Measurements from ENCODE around the gene VPS11. TPM values are rescaled to one million over a fixed set of nuclear protein-coding genes. Genes with fewer than 3 reads are reported as not detected.

VPS11 gene
- total RNA-seq, 1 experiment from 2014 or later: 18.6 TPM

- WGBS (ENCODE audit: extremely low coverage, insufficient read length, low lambda C conversion rate): no CpG with 5 or more reads among the region's 3 CpGs
These were observed 32.8 kb upstream of the VPS11 start for GRCh38 chr11:119034813-119035212.

More at GRCh38 chr11:119034813-119035212, 32.8 kb upstream of the VPS11 start:
- H3K18ac ChIP-seq (ENCODE audit: insufficient read length, low read depth, low read length): no peak overlapping the region
- no peak overlapping the region for H2BK12ac ChIP-seq (ENCODE audit: insufficient read length, low read depth, low read length)
- H3K79me1 ChIP-seq (ENCODE audit: insufficient read depth, low read depth, low read length, poor library complexity, severe bottlenecking): no peaks in the 10 kb centered on the region
- H2BK20ac ChIP-seq (ENCODE audit: low read depth, low read length, poor library complexity, severe bottlenecking): no peak overlapping the region
- no peak overlapping the region for H4K8ac ChIP-seq (replicated peaks; ENCODE audit: insufficient read length, low read depth, low read length)
- H3K23me2 ChIP-seq (ENCODE audit: insufficient read length, low read depth, low read length, poor library complexity, severe bottlenecking): peaks cover 7% of the 10 kb centered on the region
- Mint-ChIP-seq H3K36me3 (ENCODE audit: insufficient read depth in 1 of 3, low read depth in 3 of 3) (no peaks in the 10 kb centered on the region), H3K4me3 (no peak overlapping the region), H3K4me1 (peaks cover 11 to 12% of the 10 kb centered on the region in 2 experiments), H3K9me3 (no peaks in the 10 kb centered on the region), H3K27me3 (ENCODE audit: low read depth) (no peaks in the 10 kb centered on the region; the same call in 1 of the 2 replicates), H3K27ac (no peak overlapping the region)
- no peak for DNase-seq
- H3K56ac ChIP-seq (ENCODE audit: insufficient read length, low read depth, low read length): no peak overlapping the region
- no peaks in the 10 kb centered on the region for H4K20me1 ChIP-seq (ENCODE audit: control insufficient read depth, insufficient read depth, insufficient read length)
- H4K5ac ChIP-seq (ENCODE audit: insufficient read length, low read depth, low read length): no peak overlapping the region
- no peak overlapping the region for H3K9ac ChIP-seq (ENCODE audit: extremely low read depth, insufficient read length, low read length)
- TF ChIP-seq CTCF (conservative IDR thresholded peaks at IDR 0.05): no peak
- H4K91ac ChIP-seq (ENCODE audit: insufficient read length, low read depth, low read length): no peak overlapping the region
- no peaks in the 10 kb centered on the region for H3K4me1 ChIP-seq (ENCODE audit: insufficient read depth, low read length)
- H3K14ac ChIP-seq (ENCODE audit: insufficient read depth, low read length): no peak overlapping the region
- H3K4ac ChIP-seq (ENCODE audit: low read depth, low read length): no peak overlapping the region
- no peaks in the 10 kb centered on the region for H3K9me3 ChIP-seq (ENCODE audit: control insufficient read depth, low read depth, low read length)
- no peak overlapping the region for H3K23ac ChIP-seq (ENCODE audit: insufficient read length, low read depth, low read length)
- no peak overlapping the region for H2BK5ac ChIP-seq (ENCODE audit: insufficient read length, low read length)
- H3K79me2 ChIP-seq (ENCODE audit: insufficient read depth, low read length): no peaks in the 10 kb centered on the region
- no peak overlapping the region for H3K27ac ChIP-seq (ENCODE audit: insufficient read length, low read depth, low read length)
- no peak overlapping the region for H2BK120ac ChIP-seq (ENCODE audit: low read depth, low read length, poor library complexity, severe bottlenecking)
- H3K27me3 ChIP-seq (ENCODE audit: insufficient read depth, low read length): no peaks in the 10 kb centered on the region
- H2BK15ac ChIP-seq (ENCODE audit: low read depth, low read length): no peak overlapping the region
- no peak overlapping the region for H2AK5ac ChIP-seq (ENCODE audit: insufficient read length, low read length)
- H2AFZ ChIP-seq (ENCODE audit: low read length): no peak overlapping the region
- no peak overlapping the region for H3T11ph ChIP-seq (ENCODE audit: low read length)
- H3K4me2 ChIP-seq (ENCODE audit: insufficient read depth, insufficient read length, low read length): no peak overlapping the region

All from H9 (cell line).